GM19452 (cell line): Measurements from ENCODE around the gene FANCE.

Experiments
- ATAC-seq: cut with Tn5 transposase; IDR thresholded peaks from one replicate; pipeline ENCODE4 v1.9.1; 2021; ENCODE audit not compliant: unreplicated experiment

The FANCE gene

DNA sequence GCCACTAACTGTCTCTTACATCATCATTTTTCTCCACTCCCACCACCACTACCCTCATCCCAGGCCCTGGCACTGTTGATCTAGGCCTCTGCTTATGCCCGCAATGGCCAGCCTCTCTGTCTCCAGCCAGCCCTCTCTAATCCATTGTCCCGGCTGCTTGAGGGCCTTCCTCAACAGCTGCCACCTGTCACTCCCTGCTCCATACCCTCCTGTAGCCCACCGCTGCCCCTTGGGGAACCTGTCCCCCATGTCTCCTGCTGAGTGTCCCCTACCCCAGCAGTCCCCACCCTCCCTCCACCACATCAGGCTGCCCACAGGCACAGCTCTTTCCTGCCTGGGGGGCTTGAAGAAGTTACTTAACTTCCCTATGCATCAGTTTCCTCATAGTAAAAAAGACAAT, 31.4 kb downstream of the FANCE start:
- no peak for ATAC-seq

DNA sequence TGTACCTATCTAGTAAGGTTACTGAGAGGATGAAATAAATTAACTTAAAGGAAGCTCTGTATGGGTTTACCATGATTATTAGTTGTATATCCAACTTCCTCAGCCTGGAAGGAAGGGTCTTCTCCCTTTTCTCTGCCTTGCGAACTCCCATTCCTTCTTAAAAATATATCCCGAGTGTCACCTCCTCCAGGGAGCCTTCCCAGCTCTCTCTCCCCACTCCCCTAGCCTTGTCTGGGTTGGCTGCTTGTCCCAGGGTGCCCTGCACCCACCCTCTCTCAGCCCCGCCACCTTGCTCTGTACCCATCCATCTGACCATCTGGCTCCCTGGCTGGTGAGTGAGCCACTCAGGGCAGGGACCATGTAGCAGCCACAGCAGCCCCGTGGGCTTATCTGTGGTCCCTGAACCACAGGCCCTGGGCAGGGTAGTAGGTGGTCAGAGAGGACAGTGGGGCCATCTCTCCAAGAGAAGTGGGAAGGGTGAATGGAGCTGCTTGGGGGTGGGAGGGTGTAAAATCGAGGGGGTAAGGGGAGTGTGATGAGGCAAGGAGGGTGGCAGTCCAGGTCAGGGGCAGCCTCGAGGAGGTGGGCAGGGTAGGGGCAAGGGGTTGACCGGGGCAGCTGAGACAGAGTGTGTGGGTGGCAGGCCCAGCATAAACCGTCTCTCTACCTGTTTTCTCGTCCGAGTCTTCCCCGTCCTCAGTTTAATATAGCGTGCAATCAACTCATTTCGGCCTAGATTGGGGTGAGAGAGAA, 31.9 kb downstream of the FANCE start:
- ATAC-seq, result no peak

DNA sequence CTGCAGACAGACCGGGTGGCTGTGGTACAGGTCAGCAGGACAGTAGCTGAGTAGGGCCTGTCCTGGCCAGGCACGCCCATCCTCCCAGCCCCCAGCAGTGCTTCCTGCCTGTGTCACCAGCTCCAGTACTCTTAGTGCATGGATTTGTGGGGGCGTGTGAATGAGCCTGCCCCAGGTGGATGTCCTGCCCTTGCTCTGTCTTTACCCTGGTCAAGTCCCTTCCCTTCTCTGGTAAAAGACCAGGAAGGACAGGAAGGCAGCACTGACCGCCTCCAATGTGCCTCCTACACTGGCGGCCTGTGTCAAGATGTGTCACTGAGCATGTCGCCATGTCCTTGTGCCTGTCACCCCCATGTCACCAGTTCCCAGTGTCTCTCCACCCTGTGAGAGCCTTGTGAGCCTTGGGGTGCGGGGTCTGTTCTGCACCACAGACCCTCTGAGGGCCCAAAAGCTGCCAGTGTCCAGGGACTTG, 32.8 kb downstream of the FANCE start:
- ATAC-seq, result no peak

DNA sequence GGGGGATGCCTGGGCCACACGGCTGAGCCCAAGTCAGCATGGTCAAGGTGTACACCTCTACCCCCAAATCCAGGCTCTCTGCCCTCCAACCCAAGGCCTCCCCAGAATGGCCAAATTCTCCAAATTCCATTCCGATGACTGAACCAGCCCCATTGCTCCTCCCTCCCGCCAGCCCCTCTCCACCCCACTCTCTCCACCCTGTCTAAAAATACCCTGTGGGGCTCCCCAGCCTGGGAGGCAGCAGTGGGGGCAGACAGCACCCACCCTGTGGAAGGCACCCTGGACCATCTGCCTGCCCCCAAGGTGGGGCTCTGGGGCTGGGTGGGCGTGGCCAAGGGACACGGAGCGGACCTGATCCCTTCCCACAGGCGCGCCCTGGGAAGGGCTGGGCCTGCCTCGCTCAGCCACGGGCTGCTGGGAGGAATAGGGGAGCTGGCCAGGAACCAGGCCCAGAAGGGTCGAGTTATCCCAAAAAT, 33.3 kb downstream of the FANCE start:
- ATAC-seq, result no peak

DNA sequence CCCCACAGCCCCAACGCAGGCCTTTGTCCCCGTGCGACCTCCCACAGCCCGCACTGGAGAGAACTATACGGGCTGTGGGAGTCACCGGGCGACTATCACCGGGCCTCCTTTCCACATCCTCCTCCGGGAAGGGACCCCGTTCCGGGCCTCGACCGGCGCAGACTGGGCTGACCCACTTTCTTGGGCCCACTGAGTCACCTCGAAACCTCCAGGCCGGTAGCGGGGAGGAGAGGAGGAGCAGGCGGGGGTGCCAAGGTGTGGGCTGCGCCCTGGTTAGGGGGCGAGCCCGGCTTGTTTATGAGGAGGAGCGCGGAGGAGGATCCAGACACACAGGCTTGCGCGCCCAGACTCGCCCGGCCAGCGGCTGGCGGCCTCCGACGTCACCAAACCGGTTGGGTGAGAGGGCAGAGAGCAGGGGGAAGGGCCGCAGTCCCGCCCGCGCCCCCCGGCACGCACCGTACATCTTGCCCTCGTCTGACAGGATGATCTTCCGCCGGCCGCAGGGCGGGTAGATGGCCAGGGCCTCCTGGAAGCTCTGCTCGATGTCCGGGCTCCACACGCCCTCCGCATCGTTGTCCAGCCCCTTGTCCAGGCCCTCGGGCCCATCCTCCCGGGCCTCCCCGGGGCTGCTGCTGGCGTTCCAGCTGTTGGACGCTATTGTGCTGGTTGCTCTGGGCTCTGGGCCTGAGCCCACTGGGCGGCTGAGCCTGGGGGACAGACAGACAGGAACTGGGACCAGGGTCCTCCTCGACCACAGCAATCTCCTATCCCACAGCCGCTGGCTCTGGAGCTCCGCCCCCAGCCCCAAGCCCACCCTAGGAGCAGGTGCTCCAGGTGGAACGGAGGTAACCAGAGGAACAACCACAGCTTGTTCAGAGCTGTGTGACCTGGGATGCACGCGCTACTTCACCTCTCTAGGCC, 34.1 kb downstream of the FANCE start:
- ATAC-seq, result no peak

DNA sequence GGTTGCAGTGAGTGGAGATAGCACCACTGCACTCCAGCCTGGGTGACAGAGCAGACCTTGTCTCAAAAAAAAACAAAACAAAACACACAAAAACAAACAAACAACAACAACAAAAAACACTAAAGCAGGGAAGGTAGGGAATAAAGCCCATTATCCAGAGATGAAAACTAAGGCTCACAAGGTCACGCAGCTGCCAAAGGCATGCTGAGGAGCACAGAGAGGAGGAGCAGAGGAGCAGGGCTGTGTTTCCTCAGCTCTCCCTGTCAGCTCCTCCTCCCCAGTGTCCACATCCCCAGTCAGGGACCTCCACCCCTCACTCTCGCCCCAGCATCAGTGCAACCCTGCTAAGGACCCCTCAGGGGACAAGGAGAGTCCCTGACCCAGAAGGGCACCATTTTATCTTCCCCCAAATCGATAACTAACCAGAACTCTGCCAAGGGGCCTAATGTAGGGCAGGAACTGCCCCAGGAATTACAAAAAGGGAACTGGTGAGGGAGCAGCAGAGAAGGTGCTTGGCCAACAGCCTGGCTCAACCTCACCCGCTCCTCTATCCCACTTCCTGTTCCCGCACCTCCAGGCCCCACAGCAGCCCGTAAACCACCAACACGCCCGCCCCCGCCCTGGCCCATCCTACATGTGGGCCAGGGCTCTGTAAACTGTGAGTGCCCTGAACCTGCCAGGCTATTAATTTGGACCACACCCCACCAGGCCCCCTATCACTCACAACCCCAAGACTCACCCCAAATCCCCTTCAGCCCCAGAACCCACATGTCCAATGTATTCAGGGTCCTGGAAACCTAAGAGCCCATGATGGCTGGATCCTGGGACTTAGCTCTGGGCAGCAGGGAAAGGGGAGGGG, 35.7 kb downstream of the FANCE start:
- no peak for ATAC-seq

DNA sequence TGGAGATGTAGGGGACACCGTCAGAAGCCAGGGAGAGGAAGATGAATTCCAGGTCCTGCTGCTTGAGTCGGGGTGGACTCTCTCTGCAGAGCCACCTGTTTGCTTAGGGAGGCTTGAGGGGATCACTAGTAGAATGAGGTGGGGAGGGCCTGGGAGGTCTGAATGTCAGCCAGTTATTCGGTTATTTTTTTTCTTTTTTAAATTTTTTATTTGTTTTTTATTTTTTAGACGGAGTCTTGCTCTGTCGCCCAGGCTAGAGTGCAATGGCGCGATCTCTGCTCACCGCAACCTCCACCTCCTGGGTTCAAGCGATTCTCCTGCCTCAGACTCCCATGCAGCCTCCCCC, 36.4 kb downstream of the FANCE start:
- no peak for ATAC-seq

DNA sequence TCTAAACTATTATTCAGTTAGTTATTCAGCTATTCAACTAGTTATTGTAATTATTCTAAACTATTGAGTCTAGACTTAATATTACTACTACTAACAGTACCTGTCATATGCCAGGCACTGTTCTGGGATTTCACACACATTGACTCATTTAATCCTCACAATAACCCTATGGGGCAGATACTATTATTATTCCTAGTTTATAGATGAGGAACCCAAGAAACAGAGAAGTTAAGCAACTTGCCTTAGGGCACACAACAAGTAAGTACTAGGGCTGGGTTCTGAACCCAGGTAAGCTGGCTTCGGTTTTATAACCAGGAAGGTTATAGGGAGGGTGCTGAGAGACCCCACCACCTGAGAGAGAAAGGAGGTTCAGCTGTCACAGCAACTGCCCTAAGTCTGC, 36.9 kb downstream of the FANCE start:
- ATAC-seq, result no peak

DNA sequence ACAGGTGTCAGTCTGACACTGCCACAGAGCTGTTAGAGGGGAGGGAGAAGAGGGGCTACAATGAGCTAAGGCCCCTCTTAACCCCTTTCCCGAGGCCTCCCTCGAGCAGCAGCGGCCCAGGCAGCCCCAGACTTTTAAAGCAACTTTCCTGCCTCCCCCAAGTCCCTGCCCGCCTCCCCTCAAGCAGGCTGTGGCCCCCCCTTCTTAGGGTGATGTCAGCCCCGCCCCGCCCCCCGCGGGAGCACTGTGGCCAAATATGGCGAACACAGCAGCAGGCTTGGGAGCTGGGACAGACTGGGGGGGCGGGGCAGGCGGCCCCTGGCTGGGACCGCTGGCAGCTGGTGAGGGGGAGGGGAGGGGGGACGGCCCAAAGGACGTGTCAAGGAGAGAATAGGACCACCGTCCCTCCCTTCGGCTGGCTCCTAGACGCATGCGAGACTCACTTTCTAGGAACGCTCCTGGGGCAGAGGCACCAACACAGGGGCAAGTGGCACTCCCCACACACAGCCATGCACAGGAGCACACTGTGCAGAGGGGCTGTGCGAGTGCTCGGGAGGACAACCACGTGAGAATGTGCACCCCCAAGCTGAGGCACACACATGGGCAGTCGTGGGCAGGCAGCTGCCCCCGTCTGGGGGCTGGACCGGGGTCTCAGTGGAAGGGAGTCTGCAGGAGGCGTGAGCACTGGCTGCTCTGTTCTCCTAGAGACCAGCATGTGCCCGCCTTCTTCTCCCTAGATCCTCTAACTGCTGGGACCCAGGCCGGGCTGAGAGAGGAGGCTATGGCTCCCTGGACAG, 38.1 kb downstream of the FANCE start:
- no peak for ATAC-seq

DNA sequence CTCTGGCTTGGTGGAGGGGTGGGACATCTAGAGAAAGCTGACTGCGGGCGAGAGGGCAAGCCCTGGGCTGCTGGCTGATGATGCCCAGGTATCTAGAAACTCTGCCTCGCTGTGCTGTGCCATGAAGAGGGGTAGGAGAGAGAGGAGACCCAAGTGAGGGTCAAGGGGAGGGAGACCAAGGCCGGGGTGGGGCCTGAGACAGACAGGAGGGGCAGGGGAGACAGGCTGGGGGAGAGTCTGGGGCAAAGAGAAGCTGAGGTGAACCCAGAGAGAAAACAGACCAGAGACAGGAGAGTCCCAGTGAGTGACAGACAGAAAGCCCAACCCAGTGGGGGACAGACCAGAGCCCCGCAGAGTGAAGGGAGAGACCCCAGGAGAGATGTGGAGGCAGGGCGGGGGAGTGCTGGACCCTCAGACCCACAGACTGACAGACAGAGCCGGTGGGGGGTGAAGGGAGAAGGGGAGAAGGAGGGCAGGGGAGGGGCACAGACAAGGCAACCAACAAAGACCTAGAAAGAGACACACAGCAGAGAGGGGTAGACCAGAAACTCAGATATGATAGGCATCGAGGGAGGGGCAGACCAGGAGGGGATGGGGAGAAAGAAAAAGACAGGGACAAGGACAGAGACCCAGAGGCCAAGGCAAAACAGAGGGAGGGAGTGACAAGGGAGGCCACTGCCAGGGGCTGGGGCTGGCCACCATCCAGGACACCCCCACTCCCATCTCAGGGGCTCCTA, 38.9 kb downstream of the FANCE start:
- ATAC-seq, result no peak

DNA sequence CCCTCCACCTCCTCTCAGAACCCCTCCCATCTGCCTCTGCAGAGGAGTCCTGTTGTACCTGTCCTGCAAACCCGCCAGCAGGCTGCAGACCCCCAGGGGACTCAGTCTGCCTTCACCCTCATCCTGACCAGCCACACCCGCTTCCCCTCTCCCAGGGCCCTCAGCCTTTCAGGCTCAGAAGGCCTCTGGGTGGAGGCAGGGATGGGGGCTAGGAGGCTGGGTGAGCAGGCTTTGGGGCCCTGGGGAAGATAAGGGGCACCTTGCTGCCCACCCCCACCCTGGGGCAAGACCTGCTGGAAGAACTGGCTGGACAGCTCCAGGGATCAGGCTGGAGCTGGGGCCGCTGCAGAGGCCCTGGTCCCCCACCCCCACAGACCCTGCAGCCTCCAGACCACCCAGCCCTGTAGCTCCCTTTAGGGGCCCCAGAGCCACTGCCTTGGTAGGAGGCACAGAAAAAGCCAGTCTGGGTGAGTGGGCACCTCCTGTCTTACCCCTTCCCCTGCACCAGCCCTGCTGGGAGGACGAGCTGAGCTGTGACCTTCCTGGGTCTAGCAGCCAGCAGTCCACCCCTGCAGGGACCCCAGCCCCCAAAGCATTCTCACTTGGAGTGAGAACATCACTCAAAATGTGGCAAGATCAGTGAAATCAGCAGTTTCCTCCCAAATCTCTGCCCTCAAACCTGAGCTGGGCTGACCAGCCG, 39.6 kb downstream of the FANCE start:
- no peak for ATAC-seq

DNA sequence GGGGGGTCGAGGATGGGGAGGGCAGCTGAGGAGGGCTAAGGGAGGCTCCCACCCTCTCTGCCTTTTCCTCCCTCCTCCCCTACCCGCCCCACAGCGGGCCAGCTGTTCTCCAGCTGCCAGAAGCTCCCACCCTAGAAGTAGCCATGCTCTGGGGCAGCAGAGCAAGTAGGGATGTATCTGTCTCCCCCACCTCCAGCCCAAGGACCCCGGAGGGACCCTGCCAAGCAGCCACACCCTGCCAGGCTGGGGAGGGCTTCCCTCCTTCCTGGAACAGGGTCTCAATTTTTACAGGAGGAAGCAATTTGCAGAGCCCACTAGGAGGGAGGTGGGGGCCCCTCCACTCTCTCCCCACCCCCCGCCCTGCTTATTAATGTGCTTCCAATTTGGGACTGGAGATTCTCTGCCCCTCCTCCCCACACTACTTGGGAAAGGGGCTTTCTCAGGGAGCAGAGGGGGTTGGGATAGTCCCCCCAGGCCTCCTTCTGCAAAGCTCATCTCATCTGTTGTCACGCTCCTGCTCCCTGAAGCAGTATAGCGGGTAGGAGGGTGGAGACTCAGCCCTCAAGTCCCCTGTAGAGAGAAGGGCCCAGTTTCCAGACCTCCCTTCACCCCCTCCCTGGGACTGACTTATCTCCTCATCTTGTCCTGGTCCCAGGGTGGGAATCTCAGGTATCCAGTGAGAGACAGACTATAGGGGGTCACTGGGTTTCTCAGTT, 40.3 kb downstream of the FANCE start:
- no peak for ATAC-seq

DNA sequence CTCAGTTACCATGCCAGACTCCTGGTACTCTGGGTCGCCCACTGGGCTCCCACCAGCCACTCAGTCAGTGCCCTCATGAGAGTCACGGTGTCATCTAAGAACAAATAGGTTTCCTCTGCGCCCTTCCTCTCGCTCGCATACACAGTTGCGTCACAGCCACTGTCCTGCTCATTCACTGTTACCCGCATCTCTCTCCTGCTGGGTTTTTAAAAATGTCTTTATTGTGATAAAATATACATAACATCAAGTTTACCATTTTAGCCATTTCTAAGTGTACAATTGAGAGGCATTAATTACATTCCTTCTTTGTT, 40.8 kb downstream of the FANCE start:
- ATAC-seq, result no peak

DNA sequence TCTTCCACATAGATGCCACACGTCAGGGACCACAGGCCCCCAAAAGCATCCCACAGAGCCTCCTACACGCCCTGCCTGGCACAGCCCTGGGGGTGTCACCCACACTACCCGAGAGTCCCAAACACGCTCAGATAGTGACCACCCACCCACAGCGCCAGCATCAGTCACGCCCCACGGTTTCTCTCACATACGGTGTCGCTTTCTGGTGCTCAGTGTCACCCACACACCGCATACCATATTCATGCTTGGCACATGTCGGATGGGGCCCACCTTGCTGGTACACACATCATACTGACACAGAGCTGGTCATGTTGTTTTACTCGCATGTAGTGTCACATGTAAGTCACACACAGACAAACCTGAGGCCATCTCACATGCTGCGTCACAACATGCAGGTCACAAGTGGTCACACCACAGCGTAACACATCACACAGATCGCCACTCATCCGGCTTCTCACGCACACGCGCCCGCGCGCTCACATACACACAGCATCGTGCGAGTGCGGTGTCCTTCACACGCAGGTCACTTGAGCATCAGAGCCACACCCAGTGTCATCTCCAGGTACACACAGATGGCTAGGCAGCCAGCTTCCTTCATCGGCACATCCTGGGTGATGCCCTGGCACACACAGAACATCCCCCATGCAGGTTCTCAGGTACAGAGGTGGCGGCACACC, 41.3 kb downstream of the FANCE start:
- ATAC-seq, result no peak

DNA sequence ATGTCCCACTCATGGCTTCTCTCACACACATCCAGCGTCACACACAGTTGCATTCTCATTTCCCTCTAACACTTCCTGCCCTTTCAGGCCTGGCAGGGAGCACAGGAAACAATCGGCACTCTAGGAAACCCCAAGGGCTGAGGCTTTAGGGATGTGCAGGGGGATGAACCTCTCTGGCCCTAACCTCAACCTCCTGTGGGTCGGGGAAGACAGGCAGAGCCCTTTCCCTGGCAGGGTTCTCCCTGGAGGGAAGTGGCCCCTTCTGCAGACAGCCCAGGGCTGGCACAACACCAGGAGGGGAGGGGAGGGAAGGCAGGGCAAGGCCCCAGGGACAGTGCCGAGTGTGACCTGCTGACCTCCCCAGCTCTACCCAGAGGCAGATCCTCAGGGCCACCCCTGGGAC, 42.0 kb downstream of the FANCE start:
- ATAC-seq, result no peak

DNA sequence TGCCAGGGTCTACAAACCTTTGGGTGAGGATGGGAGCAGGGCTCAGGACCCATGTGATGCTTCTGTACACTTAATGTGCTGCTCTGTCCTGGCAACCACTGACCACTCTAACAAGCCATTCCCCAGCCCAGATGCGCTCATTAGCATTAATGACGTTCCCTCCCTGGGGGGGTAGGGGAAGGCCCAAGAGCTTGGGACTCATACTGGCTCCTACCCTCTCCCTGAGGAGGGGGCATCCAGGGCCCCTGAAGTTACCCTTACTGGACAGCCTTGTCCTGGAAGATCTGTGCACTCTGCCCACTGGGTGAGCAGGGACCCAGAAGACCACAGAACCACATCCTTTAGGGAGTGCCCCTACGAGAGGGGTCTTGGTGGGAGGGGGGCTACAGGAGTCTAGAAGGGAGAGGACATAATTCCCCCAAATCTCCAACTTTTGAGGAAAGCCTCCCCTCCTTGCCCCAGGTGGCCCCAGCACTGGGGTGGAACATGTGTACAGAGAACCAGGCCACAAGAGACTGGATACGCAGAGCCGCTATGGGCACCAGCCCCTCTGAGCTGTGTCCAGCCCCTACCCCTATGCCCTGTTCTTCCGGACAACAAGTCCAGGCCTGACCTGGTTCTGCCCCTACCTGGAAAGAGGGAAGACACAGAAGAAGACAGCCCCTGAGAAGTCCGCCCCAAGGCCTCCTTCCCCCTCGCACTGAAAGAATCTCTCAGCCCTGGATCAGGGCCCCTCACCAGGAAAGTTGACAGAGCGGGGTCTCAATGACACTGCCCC, 43.3 kb downstream of the FANCE start:
- no peak for ATAC-seq
